ENCODE measurements around the gene TREML1. TPM values are rescaled to one million over a fixed set of nuclear protein-coding genes. Genes with fewer than 3 reads are reported as not detected.
"Not testable (repeated sequence)": the region's sequence is repeated elsewhere in the genome, so short reads cannot be mapped to it uniquely, and the experiment has no call there.

The TREML1 gene, protein sequence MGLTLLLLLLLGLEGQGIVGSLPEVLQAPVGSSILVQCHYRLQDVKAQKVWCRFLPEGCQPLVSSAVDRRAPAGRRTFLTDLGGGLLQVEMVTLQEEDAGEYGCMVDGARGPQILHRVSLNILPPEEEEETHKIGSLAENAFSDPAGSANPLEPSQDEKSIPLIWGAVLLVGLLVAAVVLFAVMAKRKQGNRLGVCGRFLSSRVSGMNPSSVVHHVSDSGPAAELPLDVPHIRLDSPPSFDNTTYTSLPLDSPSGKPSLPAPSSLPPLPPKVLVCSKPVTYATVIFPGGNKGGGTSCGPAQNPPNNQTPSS
- not detected in 2 replicates for total RNA-seq

- peak; percentile 6 for DNase-seq
Measured at GRCh38 chr6:41153992-41154625, at the start of gene TREML1. TREML1 (minus strand) TSS chr6:41154347; CDS start chr6:41154288, 59 bp downstream.

DNA sequence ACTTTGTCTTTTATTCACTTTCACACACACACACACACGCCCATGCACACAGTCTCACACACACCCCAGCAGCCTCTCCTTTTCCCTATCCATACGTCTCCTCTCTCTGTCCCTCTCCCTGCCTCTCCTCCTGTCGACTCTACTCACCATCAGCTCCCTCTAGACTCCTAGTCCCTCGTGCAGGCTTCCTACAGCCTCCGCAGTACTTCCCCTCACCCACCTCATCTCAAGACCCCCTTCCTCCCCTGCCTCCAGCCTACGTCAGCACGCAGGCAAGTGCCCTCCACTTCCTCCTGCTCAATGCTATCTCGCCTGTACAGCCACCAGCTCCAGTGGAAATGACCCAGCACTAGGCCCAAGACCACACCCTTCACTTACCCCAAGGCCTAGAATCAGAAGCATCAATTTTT, 47.6 kb upstream of the TREML1 start:
- DNase-seq = no peak

DNA sequence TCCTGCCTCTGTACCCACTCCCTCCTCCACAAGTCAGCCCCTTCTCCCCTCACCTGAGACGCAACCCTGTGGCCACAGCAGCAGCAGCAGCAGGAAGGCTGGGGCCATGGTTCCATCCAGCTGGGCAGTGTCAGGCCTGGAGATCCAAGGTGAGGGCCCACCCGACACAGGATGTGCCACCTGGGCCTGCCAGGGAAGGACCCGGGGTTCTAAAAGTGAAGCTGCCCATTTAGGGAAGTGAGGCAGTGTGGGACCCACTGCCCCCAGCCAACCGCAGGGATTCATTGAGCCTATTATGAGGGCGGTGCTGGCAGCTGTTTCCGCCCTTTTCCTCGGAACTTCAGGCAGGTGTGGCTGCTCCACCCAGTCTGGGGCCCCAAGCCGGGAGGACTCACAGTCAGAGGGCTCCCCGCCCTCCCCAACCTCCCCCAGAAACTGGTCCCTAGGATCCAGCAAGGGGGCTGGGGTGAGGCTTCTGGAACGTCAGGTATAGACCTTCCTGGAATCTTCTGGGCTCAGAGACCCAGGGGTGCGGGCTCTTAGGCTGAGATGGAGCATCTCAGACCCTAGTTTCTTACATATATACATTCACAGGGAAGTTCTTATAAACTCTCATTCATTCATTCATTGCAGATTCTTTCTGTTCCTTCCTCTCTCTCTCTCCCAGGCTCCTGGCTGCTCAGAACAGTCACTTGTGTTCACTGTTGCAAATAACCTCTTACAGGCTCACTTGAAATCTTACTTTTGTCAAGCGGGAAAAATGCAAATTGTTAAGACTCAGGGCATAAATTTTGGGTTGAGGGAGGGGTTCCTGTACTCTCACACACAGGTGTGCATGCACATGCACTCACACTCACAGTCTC, 47.0 kb upstream of the TREML1 start, which contains the start of gene TREML2:
Gene TREML2 (minus strand): TSS at position 249 of the 863 bp plus-strand sequence. CDS start 141 bp downstream, at position 108.
- no peak for DNase-seq

DNA sequence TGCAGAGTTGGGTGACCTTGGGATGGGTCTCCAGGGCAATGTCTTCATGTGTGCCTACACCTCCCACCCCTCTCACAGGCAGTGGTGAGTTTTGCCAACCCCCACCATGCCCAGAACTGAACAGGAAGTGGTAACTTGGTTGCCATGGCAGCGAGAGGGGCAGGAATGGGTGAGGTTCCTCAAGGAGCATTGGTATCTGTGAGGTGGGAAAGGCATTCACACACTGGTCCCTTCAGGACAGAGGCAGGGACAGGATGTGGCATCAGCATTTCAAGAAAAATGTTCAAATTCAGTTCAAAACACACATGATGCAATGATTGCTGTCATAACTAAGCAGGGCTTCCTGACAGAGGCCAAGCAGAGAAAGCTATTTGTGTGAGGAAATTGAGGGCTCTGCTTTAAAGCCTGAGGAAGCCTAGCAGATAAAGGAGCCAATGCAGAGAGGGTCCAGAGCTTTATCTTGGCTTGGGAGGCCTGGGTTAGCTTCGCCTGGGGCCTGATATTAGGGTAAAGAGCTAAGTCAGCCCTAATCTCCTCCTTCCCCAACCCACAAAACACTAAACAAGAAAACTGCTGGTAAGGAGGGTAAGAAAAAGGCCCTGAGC, 46.3 kb upstream of the TREML1 start:
- no peak for DNase-seq

DNA sequence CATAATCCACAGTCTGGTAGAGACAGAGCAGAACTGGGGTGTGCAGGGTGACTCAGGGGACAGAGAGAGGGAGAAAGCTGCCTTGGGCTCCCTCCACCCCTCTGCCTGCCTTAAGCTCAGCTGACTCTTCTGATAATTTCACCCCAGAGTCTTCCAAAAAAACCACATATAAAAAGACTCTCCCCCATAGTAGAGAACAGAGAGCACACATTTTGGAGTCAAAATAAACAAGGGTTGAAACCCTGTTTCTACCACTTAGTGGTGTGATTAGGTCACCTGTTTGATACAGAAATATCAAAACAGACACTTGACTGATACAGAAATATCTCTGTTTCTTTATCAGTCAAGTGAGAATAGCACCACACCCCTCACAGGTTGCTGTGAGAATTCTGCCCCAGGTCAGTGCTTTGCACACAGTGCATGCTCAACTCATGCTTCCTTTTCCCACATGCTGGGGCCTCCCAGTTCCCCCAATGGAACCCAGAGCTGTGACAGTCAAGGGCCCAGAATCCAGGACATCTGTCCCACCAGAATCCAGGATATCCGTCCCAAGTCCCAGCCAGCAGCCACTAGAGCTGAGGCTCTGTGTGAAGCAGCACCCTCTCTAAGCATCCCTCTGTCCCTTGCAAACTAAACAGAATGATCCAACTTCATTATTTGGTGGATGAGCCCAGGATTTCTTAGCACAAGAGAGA, 45.6 kb upstream of the TREML1 start:
- DNase-seq = no peak

DNA sequence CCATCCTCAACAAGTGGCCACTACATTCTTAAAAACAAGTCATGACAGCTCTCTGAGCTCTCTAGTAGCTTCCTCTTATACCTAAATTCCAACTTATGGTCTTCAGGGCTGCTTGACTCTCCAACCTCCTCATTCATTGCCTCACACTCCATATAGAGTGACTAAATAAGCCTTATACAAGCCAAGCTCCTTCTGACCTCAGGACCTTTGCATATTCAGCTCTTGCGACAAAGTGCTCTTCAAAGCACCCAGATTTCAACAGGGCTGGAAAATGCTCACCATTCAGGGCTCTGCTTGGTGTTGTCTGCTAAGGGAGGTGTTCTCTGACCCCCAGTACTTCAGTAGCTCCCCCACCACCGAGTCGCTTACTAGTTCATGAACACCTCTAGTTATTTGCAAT, 43.1 kb upstream of the TREML1 start:
- DNase-seq = no peak

DNA sequence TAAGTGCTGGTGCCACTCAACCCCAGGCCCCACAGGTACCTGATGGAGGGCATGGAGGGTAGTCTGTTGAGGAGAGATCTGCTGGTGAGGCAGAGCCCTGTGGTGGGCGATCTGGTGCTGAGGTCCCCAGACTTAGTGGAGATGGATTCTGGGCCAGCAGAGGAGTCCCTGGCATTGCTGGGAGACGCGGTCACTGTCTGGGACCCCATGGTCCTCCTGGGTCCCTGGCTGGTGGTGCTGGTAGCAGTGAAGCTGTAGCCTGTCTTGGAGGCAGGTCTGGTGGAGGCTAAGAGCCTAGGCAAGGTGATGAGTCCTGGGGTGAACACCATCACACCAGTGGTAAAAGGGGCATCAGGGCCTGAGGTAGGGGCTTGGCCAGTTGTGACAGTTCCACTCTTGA, 40.2 kb upstream of the TREML1 start:
- no peak for DNase-seq

- no peak for DNase-seq
Measured at GRCh38 chr6:41193884-41194283, 39.7 kb upstream of the TREML1 start.

- DNase-seq = no peak
Measured at GRCh38 chr6:41193171-41193734, 39.1 kb upstream of the TREML1 start.

DNA sequence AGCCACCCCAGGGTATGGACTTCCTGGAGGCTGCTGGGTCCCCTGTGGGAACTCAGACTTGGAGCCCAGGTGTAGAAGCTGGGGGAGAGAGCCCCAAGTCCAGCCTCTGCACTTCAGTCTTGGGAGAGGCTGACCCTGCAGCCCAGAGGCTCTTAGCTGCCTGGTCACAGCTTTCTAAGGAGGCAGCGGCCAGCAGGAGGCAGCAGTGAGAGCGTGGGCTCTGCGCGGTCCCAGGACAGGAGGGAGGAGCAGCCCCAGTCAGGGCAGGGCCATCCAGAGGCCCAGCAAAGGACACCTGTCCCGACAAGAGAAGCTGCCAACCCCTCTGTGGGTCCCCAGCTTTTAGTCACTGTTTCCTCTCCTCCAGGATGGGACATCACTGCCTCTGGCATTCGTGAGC, 37.4 kb upstream of the TREML1 start:
- peak; percentile 25 for DNase-seq

DNA sequence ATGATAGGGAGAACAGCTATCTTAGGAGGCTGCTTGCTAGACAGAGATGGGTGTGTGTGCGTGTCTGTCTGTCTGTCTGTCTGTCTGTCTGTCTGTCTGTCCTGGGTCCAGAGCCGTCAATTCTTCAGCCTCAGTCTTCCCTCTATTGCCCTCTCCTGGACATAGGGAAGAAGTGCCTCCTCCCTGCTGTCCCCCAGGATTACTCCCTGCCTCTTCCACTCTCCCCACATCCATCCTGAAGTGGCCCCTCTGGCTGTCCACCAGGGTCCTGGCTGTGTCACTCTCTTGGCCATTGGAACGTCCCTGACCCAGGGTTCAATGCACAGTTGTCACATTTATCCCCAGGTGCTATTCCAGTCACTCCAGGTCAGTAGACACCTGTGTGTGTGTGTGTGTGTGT, 36.6 kb upstream of the TREML1 start:
- DNase-seq = no peak

- no peak for DNase-seq
Measured at GRCh38 chr6:41189967-41190366, 35.8 kb upstream of the TREML1 start.

DNA sequence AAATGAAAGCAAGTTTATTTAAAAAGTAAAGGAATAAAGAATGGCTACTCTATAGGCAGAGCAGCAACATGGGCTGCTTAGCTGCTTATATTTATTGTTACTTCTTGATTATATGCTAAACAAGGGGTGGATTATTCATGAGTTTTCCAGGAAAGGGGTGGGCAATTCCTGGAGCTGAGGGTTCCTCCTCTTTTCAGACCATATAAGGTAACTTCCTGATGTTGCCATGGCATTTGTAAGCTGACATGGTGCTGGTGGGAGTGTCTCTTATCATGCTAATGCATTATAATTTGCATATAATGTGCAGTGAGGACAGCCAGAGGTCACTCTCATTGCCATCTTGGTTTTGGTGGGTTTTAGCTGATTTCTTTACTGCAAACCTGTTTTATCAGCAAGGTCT, 34.9 kb upstream of the TREML1 start:
- DNase-seq = not testable (repeated sequence)

DNA sequence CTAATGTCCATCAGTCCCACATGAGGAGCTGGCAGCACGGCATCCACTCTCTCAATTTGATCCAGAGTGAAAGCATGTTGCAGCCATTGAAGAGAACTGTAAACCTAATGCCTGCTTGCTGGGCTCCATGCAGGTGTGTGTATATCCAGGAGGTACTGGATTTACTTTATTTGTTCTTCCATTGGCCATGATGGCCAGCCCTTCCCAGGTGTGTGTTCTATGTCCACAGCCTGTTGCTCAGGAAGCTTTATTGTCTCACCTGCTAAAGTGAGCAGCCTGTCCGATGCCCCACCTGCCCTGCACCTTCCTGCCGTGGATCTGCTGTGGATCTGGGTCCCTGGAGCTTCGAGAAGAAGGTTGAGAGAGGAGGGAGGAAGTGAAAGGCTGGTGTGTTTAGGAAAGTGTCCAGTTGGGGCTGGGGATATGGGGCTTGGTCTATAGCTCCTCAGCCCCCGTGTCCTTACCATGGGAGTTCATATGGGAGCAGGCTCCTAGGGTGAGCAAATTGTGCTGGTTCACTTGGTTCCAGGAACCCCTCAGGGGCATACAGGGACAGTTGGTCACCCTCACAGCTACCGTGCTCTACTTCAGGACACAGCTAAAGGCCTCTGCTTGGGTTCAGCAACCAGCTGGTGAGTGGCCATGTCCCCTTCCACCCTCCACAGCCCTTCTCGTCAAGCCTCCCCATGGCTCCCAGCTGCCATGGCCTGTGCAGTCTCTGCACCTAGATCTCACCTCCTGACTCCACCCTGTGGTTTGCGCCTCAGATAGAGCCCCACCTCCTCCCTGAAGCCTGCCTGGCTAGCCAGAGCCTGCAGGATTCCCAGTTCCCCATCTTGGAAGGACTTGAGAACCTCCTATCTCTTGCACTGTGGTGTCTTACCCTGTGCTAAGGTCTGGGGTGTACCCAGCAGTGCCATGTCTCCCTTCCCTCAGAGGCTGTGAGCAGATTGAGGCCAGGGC, 34.1 kb upstream of the TREML1 start:
- no peak for DNase-seq

DNA sequence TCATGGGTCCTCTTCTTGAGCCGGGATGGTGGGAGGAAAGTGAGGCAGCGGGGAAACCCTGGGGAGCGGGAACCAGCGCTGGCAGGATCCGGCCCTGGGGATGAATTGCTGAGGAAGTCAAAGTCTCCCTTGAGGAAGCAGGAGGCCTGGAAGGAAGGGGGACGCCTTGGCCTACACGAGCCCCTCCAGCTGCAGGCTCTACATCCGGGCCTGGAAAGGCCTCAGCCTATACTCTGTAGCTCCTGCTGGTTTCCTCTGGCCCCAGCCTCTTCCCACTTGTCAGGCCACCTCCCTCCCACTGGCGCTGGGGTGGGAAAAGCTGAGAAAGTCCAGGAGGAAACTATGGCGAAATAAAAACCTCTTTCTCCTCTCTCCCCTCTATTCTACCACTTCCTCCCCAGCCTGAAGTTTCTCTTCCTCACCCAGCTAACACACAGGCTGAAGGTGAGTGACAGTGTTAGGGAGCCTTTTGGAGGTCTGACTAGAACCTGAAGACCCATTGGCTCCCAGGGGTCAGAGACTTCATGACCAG, 31.9 kb upstream of the TREML1 start:
- no peak for DNase-seq

DNA sequence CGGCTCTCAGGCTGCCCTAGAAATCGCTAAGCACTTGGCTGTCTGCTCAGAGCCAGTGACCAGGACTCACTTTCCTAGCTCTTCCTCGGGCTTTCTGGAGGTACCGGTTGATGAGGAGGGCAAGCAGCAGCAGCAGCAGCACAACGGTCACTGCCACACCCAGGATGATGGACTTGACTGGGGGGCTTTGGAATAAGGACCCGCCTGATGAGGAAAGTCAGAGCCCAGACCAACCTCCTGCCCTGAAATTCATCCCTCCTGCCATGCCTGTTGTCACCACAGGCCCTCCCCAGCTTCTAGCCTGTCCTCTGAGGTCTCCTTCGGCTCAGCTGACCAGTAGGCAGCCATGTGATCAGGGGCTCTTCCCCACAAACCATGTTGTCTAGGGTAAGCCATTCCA, 30.6 kb upstream of the TREML1 start:
- DNase-seq = no peak

DNA sequence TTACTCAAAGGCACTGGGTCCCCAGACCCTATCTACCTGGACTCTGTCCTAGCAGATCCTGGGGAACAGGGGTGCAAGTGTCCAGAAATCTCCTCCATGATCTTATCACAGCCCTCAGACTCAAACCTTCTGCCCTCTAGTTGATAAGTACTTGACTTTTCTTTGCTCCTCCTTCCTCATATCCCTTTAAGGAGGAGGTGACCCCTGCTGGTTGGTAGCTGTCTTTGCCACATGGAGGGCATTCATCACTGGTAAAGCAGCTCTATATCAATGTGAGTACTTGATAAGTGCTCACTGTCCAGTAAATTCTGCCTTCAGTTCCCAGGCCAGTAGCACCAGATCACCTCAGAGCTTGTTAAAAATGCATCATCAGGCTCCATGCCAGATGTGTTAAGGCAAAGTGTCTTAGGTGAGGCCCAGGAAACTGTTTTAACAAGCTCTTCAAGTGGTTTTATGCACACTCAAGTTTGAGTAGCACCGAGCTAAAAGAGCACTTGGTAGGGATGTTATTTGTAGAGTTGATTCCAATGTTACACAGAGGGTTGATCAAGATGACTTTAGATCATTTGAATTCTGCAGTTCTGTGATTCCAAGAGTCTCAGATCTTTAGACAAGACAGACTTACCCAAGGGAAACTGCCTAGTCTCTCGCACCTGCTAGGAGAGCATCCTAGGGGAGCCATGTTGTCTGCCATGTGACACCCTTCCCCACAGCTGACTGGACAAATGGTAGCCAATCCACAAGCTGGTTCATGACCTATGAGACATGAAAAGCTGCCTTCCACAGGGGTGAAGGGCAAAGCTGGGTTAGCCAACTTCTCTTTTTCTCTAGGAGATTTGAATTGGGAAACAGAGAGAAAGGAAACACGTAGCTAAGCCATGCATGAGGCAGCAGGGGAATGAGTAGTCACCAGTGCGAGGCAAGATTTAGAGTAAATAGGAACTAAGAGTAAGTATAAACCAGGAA, 28.2 kb upstream of the TREML1 start:
- DNase-seq = peak; percentile 84

GRCh38 chr6:41181566-41181965, 27.4 kb upstream of the TREML1 start:
- no peak for DNase-seq

DNA sequence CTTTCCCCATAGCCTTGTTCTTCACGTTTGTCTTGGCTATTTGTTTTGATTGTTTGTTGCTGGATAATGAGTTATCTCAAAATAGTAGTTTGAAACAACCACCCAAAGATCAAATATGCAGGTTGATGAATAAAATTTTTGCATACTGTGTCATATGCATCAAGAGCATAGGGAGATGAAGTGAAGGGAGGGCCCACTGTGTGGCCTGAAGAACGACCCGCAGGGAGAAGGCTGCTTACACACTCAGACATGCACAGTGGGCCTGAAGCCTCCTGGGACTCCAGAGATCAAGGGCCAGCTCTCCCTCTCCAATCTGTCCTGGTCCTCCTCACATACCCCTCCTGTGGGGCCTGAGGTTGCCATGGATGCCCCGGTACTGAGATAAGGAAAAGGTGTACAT, 25.0 kb upstream of the TREML1 start:
- DNase-seq = no peak

All from dermis blood vessel endothelial cell (primary cell).